ENCODE measurements around the gene APOF. TPM values are rescaled to one million over a fixed set of nuclear protein-coding genes. Genes with fewer than 3 reads are reported as not detected.

Gene APOF
- total RNA-seq, 1 experiment from 2014 or later, result 0.17 TPM

- Histone ChIP-seq H3K79me2 (ENCODE audit: insufficient read depth, low read length) (peaks cover 19% of the 10 kb centered on the region), H3K9me3 (ENCODE audit: control insufficient read depth in 1 of 2, insufficient read depth in 1 of 2, low read depth in 1 of 2, low read length in 2 of 2) (no peaks in the 10 kb centered on the region), H4K20me1 (ENCODE audit: insufficient read depth) (no peaks in the 10 kb centered on the region), H3K9me2 (ENCODE audit: insufficient read depth) (no peaks in the 10 kb centered on the region), H3K9ac (ENCODE audit: low read length) (peak within 1 kb of the TSS; percentile 97), H3K36me3 (ENCODE audit: control insufficient read depth in 1 of 2, insufficient read depth in 2 of 2, low read length in 2 of 2) (peaks cover 6 to 9% of the 10 kb centered on the region in 2 experiments; a peak in 3 of 4 replicates), H3K4me3 (replicated peaks in 1 of 2; ENCODE audit: low read depth in 1 of 2, low read length in 2 of 2) (peak within 1 kb of the TSS; percentile 95 to 99), H3K27me3 (ENCODE audit: insufficient read depth, low read length) (no peaks in the 10 kb centered on the region), H2AFZ (ENCODE audit: low read depth, low read length, poor library complexity, severe bottlenecking) (no peak within 1 kb of the TSS), H3K4me2 (ENCODE audit: low read length) (peak within 1 kb of the TSS; percentile 95), H3K4me1 (ENCODE audit: control insufficient read depth in 1 of 2, insufficient read depth in 2 of 2, low read length in 2 of 2) (peaks cover 6 to 16% of the 10 kb centered on the region in 2 experiments; a peak in 3 of 4 replicates), H3K27ac (ENCODE audit: low read depth, low read length) (peak within 1 kb of the TSS; percentile 79)
- ChIA-PET RAD21 (ENCODE audit: low non-redundant PET in 1 of 2, low total read pairs in 2 of 2, uncharacterized antibody in 2 of 2, unreplicated experiment in 2 of 2) (interaction anchor here in 1 of 2 experiments (0.9 to 1.5 kb wide), 2 partner anchors 44 to 148 kb away, joined by 3 to 7 read pairs; partner anchors contain the start of gene STAT2), POLR2A (interaction anchor here (0.9 to 1.7 kb wide), 7 partner anchors 17 to 148 kb away, joined by 3 to 15 read pairs (median 4); partner anchors contain the start of genes PAN2, RNF41 and STAT2), CTCF (interaction anchor here (0.6 to 2.7 kb wide), 9 partner anchors 17 to 321 kb away, joined by 3 to 17 read pairs (median 5); partner anchors contain the start of genes COQ10A, PAN2 and STAT2)
- BruUV-seq (replicated peaks), result no TSS peak
- DNase-seq (ENCODE audit: low read depth, low spot score) (peak; percentile 99), ATAC-seq (peak; percentile 92)
- intact Hi-C loops (cut with micrococcal nuclease), result loop anchor here (1.0 to 5.0 kb wide), 2 partner anchors 16 to 146 kb away; partner anchors contain the start of gene CS
- TF ChIP-seq, protein P1, sequence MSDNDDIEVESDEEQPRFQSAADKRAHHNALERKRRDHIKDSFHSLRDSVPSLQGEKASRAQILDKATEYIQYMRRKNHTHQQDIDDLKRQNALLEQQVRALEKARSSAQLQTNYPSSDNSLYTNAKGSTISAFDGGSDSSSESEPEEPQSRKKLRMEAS (IDR thresholded peaks at IDR 0.05), result peak; percentile 89
- TF ChIP-seq FOSL1 (IDR thresholded peaks at IDR 0.05; ENCODE audit: low read depth), result no peak
- TF ChIP-seq ZNF274 (IDR thresholded peaks at IDR 0.05; ENCODE audit: low read depth, low read length), result no peak
- peak; percentile 87 for TF ChIP-seq POLR2AphosphoS5 (IDR thresholded peaks at IDR 0.05; ENCODE audit: low read depth, low read length)
- peak; percentile 33; the same call in 1 of the 2 replicates for TF ChIP-seq SP1 (IDR thresholded peaks at IDR 0.05; ENCODE audit: low read depth)
- no peak for TF ChIP-seq EGR1 (IDR thresholded peaks at IDR 0.05; ENCODE audit: low read depth)
- TF ChIP-seq JUND (IDR thresholded peaks at IDR 0.05), result no peak
- peak; percentile 67 for TF ChIP-seq YY1 (IDR thresholded peaks at IDR 0.05; ENCODE audit: extremely low read depth, insufficient replicate concordance, low read depth, low read length)
- peak; percentile 56; the same call in 1 of the 2 replicates for TF ChIP-seq ZFX (IDR thresholded peaks at IDR 0.05)
- peak; percentile 70 for TF ChIP-seq TCF7L2 (IDR thresholded peaks at IDR 0.05; ENCODE audit: borderline replicate concordance, extremely low read depth, insufficient read depth, insufficient read length)
- TF ChIP-seq ZBTB33 (IDR thresholded peaks at IDR 0.05; ENCODE audit: extremely low read depth, insufficient replicate concordance, low read length), result peak; percentile 94
- TF ChIP-seq RAD21 (IDR thresholded peaks at IDR 0.05; ENCODE audit: low read depth), result peak; percentile 67
- TF ChIP-seq CBX3 (IDR thresholded peaks at IDR 0.05; ENCODE audit: low read depth), result no peak
- peak; percentile 45 for TF ChIP-seq POLR2A (IDR thresholded peaks at IDR 0.05; ENCODE audit: borderline replicate concordance, extremely low read depth, insufficient read depth, insufficient read length)
- 0 out of 6 replicates have a peak, but pooled peaks of 1 of the 3 experiments have one; percentile 8 for TF ChIP-seq CTCF (IDR thresholded peaks at IDR 0.05 in 2 of 3, conservative IDR thresholded peaks at IDR 0.05 in 1 of 3; ENCODE audit: borderline replicate concordance in 1 of 3, insufficient read depth in 1 of 3, low read depth in 2 of 3, low read length in 2 of 3)
- TF ChIP-seq REST (IDR thresholded peaks at IDR 0.05; ENCODE audit: low read depth), result no peak
- no peak for TF ChIP-seq ELF1 (IDR thresholded peaks at IDR 0.05; ENCODE audit: borderline replicate concordance, low read depth)
These were observed 46.8 kb downstream of the APOF start, which contains the start of gene CNPY2 for GRCh38 chr12:56315622-56316473. CNPY2 (minus strand) TSS chr12:56315988; CDS start chr12:56315217, 771 bp downstream.
